Measurements from ENCODE around the gene ALKAL2.

The ALKAL2 gene

DNA sequence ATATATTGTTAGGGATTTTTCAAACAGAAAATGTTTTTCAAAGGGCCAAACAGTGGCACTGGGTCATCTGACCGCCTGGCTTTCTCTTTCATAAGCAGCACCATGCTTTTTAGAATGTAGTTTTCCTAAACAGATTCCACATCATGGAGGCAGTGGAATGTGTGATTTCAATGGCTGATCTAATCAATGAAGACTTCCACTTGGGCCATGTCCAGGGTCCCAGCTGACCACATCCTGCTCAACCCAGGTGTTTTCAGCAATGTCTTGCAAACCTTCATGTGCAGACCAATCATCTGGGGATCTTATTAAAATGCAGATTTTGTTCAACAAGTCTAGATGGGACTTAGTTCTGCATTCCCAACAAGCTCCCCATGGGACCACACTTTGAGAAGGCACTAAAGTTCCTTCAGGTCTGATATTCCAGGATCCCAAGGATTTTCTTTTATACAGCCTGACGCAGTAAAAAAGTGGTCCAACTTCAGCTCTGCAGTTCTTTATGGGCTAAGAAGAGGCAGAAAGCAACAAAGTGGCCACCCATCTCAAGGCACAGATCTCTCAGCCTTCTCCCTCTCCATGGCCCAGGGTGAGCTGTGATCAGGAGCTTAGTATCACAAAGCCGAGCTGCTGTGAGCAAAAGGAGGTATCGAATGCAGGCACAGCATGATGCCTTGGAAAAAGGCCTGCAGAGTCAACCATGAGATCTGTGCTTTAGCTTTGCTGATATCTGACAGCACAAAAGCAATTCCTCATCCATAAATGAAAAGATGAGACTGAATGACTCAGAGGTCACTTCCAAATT, 3.7 kb downstream of the ALKAL2 start:
- ATAC-seq (ENCODE audit: low read depth) (no peak), DNase-seq (ENCODE audit: low spot score) (no peak)
- TF ChIP-seq, protein P1, sequence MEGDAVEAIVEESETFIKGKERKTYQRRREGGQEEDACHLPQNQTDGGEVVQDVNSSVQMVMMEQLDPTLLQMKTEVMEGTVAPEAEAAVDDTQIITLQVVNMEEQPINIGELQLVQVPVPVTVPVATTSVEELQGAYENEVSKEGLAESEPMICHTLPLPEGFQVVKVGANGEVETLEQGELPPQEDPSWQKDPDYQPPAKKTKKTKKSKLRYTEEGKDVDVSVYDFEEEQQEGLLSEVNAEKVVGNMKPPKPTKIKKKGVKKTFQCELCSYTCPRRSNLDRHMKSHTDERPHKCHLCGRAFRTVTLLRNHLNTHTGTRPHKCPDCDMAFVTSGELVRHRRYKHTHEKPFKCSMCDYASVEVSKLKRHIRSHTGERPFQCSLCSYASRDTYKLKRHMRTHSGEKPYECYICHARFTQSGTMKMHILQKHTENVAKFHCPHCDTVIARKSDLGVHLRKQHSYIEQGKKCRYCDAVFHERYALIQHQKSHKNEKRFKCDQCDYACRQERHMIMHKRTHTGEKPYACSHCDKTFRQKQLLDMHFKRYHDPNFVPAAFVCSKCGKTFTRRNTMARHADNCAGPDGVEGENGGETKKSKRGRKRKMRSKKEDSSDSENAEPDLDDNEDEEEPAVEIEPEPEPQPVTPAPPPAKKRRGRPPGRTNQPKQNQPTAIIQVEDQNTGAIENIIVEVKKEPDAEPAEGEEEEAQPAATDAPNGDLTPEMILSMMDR (IDR thresholded peaks at IDR 0.05; ENCODE audit: poor library complexity, severe bottlenecking), result no peak
- Histone ChIP-seq H3K9me3 (ENCODE audit: severe bottlenecking) (no peaks in the 10 kb centered on the region), H3K4me1 (ENCODE audit: insufficient read depth, poor library complexity, severe bottlenecking) (peaks cover 2% of the 10 kb centered on the region), H3K36me3 (ENCODE audit: low read depth) (peaks cover 5% of the 10 kb centered on the region), H3K27ac (ENCODE audit: poor library complexity, severe bottlenecking) (no peak overlapping the region), H3K27me3 (ENCODE audit: insufficient read depth, poor library complexity, severe bottlenecking) (peaks cover 13% of the 10 kb centered on the region), H3K4me3 (ENCODE audit: severe bottlenecking) (no peak overlapping the region)

DNA sequence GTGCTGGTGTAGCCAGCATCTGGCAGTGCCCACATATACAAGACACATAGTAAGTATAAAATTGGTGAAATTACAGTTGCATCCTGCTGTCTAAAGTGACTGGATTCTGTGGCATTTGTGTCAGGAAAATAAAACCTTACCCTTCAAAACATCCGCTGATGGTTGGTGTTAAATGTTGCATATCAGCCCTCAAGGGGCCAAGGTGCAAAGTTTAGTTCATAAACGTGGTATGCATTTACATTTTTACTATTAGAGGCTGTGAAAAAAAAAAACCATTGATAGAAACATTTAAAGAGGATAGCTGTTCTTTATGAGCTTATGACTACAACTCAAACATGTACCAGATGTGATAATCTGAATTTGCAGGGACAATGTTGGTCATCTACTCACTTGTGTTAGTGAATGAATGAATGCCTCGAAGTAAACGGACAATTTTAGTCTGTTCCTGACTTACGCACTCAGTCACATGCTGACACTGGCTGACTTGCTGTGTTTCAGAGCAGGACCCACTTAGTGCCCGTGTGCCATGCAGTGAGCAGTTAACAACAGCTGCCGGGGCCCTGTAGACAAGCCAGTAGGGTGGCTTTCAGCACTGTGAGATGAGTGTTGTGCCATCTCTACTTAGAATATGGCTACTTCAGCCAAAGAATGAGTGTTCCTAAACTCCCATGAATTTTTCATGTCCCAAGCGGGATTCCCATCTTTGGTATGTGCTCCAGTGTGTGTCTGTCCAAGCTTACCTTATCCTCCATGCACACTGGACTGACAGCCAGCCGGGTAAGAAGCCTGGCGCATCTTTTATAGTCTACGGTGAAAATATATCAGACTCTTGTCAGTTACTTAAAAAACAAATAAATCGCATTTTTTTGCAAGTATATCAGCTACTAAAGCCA, 5.3 kb downstream of the ALKAL2 start:
- Histone ChIP-seq H3K27me3 (ENCODE audit: insufficient read depth, poor library complexity, severe bottlenecking) (peaks cover 7% of the 10 kb centered on the region), H3K27ac (ENCODE audit: poor library complexity, severe bottlenecking) (no peak overlapping the region), H3K9me3 (ENCODE audit: severe bottlenecking) (no peaks in the 10 kb centered on the region), H3K4me1 (ENCODE audit: insufficient read depth, poor library complexity, severe bottlenecking) (no peaks in the 10 kb centered on the region), H3K4me3 (ENCODE audit: severe bottlenecking) (no peak overlapping the region), H3K36me3 (ENCODE audit: low read depth) (peaks cover 21% of the 10 kb centered on the region)
- no peak for DNase-seq (ENCODE audit: low spot score)
- no peak for ATAC-seq (ENCODE audit: low read depth)
- TF ChIP-seq, protein P1 (IDR thresholded peaks at IDR 0.05; ENCODE audit: poor library complexity, severe bottlenecking), result no peak

DNA sequence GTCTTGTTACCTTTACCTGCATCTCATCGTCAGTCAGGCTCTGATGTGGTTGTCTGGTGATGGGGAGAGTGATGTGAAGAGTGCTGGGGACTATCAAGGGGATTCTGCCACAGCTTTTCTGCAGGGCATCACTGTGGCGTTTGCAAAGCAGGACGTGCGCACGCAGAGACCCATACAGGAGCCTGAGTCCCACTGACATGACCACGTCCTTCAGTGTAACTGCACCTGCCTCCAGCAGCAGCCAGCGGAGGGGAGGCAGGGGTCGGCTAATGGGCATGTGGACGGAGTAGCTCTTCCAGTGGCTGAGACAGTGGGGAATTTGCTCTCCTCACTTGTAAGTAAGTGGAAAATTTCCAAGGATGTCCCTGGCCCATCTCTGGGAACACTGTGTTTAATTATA, 6.5 kb downstream of the ALKAL2 start:
- DNase-seq (ENCODE audit: low spot score) (no peak), ATAC-seq (ENCODE audit: low read depth) (no peak)
- Histone ChIP-seq H3K27me3 (ENCODE audit: insufficient read depth, poor library complexity, severe bottlenecking) (no peaks in the 10 kb centered on the region), H3K4me1 (ENCODE audit: insufficient read depth, poor library complexity, severe bottlenecking) (no peaks in the 10 kb centered on the region), H3K27ac (ENCODE audit: poor library complexity, severe bottlenecking) (no peak overlapping the region), H3K4me3 (ENCODE audit: severe bottlenecking) (no peak overlapping the region), H3K36me3 (ENCODE audit: low read depth) (peaks cover 33% of the 10 kb centered on the region), H3K9me3 (ENCODE audit: severe bottlenecking) (no peaks in the 10 kb centered on the region)
- TF ChIP-seq, protein P1 (IDR thresholded peaks at IDR 0.05; ENCODE audit: poor library complexity, severe bottlenecking), result no peak

DNA sequence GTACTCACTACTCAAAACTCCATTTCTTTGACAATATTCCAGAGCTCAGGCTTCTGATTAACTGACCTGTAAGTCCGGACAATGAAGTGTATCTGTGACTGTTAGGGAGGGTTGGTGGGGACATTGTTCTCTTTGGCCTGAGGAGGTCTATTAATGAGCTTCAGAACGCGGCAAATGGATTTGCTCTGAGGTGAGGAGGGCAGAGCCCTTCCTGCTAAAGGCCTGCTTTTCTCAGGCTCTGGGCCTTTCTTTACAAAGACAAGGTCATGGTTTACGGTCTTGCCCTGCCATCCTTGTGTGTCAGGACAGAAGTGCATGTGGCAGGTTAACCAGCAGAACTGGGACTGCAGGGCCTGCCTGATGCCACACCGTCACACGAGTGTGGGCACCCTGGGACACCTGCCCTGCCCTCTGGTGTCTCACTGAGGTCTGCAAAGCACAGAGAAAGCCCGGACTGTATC, 7.2 kb downstream of the ALKAL2 start:
- Histone ChIP-seq H3K36me3 (ENCODE audit: low read depth) (peaks cover 40% of the 10 kb centered on the region), H3K9me3 (ENCODE audit: severe bottlenecking) (no peaks in the 10 kb centered on the region), H3K27me3 (ENCODE audit: insufficient read depth, poor library complexity, severe bottlenecking) (no peaks in the 10 kb centered on the region), H3K4me3 (ENCODE audit: severe bottlenecking) (no peak overlapping the region), H3K4me1 (ENCODE audit: insufficient read depth, poor library complexity, severe bottlenecking) (no peaks in the 10 kb centered on the region), H3K27ac (ENCODE audit: poor library complexity, severe bottlenecking) (no peak overlapping the region)
- TF ChIP-seq, protein P1 (IDR thresholded peaks at IDR 0.05; ENCODE audit: poor library complexity, severe bottlenecking), result no peak
- no peak for ATAC-seq (ENCODE audit: low read depth)
- DNase-seq (ENCODE audit: low spot score), result no peak
